IPS-18c (cell line): ENCODE results near the gene SNRPD2.
A peak's percentile ranks its signal among the peaks of the same experiment; 100 is the strongest.
"Not testable (repeated sequence)": the region's sequence is repeated elsewhere in the genome, so short reads cannot be mapped to it uniquely, and the experiment has no call there.

Experiments used
- H3K4me3 ChIP-seq: 2 replicates; pipeline ENCODE4 v1.7.0; 2013; ENCODE audit warnings: low read depth, mild to moderate bottlenecking, low read length, moderate library complexity; ENCODE audit not compliant: insufficient read depth
- H3K9me3 ChIP-seq: one replicate; pipeline ENCODE4 v1.6.1; 2013; ENCODE audit warnings: mild to moderate bottlenecking, low read length, moderate library complexity; ENCODE audit not compliant: control insufficient read depth, insufficient read depth

SNRPD2 gene

GRCh38 chr19:45691516-45692186 lies at the start of gene SNRPD2:
Gene SNRPD2 (minus strand): TSS chr19:45691953. CDS start chr19:45691888, 65 bp downstream.
- no peaks in the 10 kb centered on the region for H3K9me3 ChIP-seq
- H3K4me3 ChIP-seq: peak within 1 kb of the TSS; percentile 87

GRCh38 chr19:45739498-45740439 lies 48.0 kb upstream of the SNRPD2 start:
- Histone ChIP-seq H3K9me3 (no peaks in the 10 kb centered on the region), H3K4me3 (no peak overlapping the region)

GRCh38 chr19:45733160-45733810 lies 41.5 kb upstream of the SNRPD2 start, which contains the start of gene MEIOSIN:
Gene MEIOSIN (plus strand): TSS chr19:45733439. CDS start chr19:45735377, 1,938 bp downstream.
- Histone ChIP-seq H3K9me3 (no peaks in the 10 kb centered on the region), H3K4me3 (no peak within 1 kb of the TSS)

GRCh38 chr19:45730368-45731288 lies 38.9 kb upstream of the SNRPD2 start, which contains the start of gene FBXO46:
Gene FBXO46 (minus strand): TSS chr19:45730896. CDS start chr19:45713495, 17,401 bp downstream.
- peak within 1 kb of the TSS; percentile 85 for H3K4me3 ChIP-seq

DNA sequence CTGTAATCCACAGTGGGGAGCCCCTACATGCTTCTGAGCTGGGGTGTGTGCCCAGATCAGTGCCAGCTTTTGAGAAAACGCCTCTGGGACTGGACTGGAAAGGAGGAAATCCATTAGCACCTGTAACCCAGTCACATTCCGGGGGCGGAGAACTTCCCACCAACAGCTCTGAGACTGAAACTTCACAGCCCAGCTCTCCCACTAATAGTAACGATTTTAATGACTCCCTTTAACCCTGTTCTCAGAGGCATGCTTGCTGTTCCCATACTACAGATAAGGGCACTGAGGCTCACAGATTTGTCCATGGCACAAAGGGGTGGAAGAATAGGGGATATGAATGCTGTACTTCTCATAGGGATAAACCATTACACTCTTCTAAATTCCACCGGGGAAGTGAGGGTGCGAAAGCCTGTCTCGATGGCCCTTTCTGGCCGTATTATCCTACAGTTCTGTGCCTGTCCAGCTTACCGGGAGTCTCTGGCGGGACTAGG lies 38.1 kb upstream of the SNRPD2 start:
- H3K4me3 ChIP-seq: peak overlapping the region; percentile 85

More at GRCh38 chr19:45730368-45731288, 38.9 kb upstream of the SNRPD2 start, which contains the start of gene FBXO46:
- H3K9me3 ChIP-seq: no peaks in the 10 kb centered on the region

GRCh38 chr19:45728683-45729082 lies 36.9 kb upstream of the SNRPD2 start:
- H3K4me3 ChIP-seq, H3K9me3 ChIP-seq: not testable (repeated sequence)

More for the DNA sequence above, 38.1 kb upstream of the SNRPD2 start:
- H3K9me3 ChIP-seq: no peaks in the 10 kb centered on the region

- H3K4me3 ChIP-seq, H3K9me3 ChIP-seq: not testable (repeated sequence)
Measured at GRCh38 chr19:45720065-45720464, 28.3 kb upstream of the SNRPD2 start.

DNA sequence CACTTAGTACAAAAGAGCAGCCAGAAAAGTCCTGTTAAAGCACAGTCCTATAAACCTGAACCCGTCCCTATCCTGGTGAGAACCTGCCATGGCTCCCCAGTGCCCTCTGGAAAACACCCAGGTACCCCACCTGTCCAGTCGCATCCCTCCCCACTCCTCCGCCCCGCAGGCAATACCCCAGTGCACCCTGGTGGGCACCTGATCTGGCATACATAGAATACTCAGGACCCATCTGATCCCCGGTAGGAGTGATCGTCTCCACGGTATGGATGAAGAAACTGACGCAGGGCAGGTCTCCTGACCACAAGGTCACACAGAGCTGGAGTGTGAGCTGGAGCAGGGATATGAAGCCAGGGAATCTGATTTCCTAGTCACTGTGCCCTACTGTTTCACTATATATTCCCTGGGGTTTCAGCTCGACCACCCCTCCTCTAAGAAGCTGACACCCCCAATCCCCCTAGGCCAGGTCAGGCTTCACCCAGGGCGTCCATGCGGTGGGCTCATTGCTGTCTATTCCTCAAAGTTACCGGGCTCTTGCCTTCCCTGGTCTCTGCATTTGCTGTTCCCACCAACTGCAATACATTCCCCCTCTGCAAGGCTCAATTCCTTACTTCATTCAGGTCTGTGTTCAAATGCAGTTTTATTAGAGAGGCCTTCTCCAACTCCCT lies 26.4 kb upstream of the SNRPD2 start:
- Histone ChIP-seq H3K4me3 (peak overlapping the region; percentile 52), H3K9me3 (no peaks in the 10 kb centered on the region)

- Histone ChIP-seq H3K4me3 (peak overlapping the region; percentile 77), H3K9me3 (no peaks in the 10 kb centered on the region)
Measured at GRCh38 chr19:45717131-45717982, 25.6 kb upstream of the SNRPD2 start.

DNA sequence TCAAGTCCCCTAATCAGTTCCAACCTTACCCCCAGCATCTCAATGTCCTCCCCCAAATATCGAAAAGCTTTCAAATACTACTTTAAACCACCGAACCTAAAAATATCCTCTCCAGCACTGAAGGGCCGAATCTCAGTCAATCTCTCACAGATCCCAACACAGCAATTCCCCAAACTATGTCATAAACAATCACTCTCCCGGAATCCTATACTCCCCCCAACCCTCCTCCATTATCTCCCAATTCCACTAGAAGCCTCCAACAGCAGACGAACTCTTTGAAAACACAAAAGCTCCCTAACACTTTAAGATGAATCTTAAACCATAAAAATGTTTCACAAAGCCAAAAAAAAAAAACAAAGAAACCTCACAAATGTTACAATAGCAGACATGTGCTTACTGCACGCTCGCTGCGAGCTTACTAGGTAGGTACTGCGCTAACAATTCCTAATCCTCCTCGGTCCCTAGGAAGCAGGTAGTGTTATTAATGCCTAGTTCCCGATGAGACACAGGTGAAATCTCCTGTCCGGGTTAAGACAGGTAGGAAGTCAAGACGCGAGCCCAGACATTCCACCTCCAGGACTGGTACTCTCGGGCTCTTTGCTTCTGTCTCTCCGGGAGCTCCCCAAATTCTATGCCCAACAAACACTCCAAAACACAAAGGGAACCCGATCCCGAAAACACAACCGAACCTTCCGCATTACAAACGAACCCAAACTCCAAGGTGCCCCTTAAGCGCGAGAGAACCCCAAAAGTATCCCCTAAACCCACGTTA lies 24.8 kb upstream of the SNRPD2 start:
- Histone ChIP-seq H3K9me3 (no peaks in the 10 kb centered on the region), H3K4me3 (peak overlapping the region; percentile 77)

GRCh38 chr19:45715139-45715538 lies 23.4 kb upstream of the SNRPD2 start:
- Histone ChIP-seq H3K4me3 (no peak overlapping the region), H3K9me3 (no peaks in the 10 kb centered on the region)

DNA sequence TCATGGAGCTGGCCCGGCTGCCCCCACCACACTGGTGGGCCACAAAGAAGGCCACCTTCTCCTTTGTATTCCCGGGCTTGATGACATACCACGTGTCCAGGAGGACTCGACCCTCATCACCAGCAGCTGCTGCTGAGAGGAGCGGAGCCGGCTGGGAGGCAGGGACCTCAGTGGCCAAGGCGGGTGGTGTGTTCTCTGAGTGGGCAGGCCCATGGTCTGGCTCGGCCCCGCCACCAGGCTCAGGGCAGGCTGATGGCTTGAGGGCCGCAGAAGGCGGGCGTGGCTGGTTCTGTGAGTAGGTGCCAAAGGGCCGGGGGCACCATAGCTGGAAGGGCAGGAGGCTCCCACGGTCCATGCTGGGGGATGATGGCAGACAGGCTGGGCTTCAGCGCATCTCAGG lies 21.4 kb upstream of the SNRPD2 start:
- Histone ChIP-seq H3K9me3 (no peaks in the 10 kb centered on the region), H3K4me3 (no peak overlapping the region)

- H3K9me3 ChIP-seq: no peaks in the 10 kb centered on the region
- H3K4me3 ChIP-seq: no peak overlapping the region
Measured at GRCh38 chr19:45712699-45713067, 20.9 kb upstream of the SNRPD2 start.

DNA sequence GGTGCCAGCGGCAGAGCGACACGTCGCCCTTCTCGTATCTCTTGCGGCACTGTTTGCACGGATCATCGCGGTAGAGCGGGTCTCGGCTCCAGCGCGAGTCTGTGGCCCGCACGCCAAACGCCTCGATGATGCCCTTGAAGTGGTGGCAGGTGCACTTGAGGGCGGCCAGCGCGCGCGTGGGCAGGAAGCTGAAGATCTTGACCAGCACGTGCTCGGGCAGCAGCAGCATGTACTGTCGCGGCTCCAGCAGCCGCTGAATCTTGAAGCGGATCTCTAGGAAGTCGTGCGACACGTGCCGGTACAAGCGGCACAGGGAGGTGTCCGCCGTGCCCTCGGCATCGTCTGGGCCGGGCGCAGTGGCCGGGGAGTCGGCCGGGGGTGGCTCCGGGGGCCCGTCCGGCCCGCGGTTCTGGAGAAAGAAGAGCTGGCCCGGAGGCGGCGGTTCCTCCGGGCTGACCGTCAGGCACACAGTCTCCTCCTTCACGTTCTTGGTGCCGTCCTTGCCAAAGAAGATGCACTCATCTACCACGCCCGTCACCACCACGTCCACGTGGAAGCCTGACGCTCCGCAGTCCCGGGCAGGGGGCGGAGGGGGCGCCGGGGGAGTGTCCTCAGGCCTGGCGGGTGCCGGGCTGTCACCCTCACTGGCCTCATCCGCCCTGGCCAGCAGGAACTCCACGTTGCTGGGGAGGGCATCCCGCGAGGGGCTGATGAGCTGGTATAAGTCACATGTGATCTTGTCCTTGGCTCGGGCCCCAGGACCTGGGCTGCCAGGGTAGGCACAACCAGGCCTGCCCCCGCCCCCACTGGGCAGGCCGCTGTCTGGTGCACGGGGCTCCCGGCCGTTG lies 20.3 kb upstream of the SNRPD2 start:
- no peak overlapping the region for H3K4me3 ChIP-seq
- H3K9me3 ChIP-seq: no peaks in the 10 kb centered on the region
